Upper lobe of left lung (tissue), 4 donors: Measurements from ENCODE around the gene KIF2A.

Experiments used
- CTCF ChIP-seq, 6 experiments: fragments of 450-650 bp in 4 of 6; fragments of 200-600 bp in 2 of 6; sonication (generic) in 2 of 6; IDR thresholded peaks; one replicate each; pipeline ENCODE4 v1.5.1; 2016 to 2019; ENCODE audit warnings: antibody characterized with exemption in 6 of 6
- EP300 ChIP-seq, 4 donors: sonication (generic); formaldehyde crosslinking; IDR thresholded peaks; one replicate each; pipeline ENCODE4 v1.5.1; 2017; ENCODE audit warnings: antibody characterized with exemption in 4 of 4, control low read depth in 2 of 4
- POLR2A ChIP-seq, 4 donors: fragments of 450-650 bp; IDR thresholded peaks; one replicate each; pipeline ENCODE4 v1.5.1; 2016 to 2017; ENCODE audit warnings: antibody characterized with exemption in 4 of 4, mild to moderate bottlenecking in 2 of 4
- POLR2AphosphoS5 ChIP-seq, 2 donors: sonication (generic); formaldehyde crosslinking; IDR thresholded peaks; one replicate each; pipeline ENCODE4 v1.5.1; 2017; ENCODE audit warnings: antibody characterized with exemption in 2 of 2

- TF ChIP-seq POLR2A (IDR thresholded peaks at IDR 0.05): no peak
- TF ChIP-seq CTCF (IDR thresholded peaks at IDR 0.05): no peak
- TF ChIP-seq EP300 (IDR thresholded peaks at IDR 0.05): no peak
- TF ChIP-seq POLR2AphosphoS5 (IDR thresholded peaks at IDR 0.05): no peak
Observed at GRCh38 chr5:62331921-62332320, 25.9 kb downstream of the KIF2A start.
